OCI-LY7 (cell line): Measurements from ENCODE around the gene NFATC3. TPM values are rescaled to one million over a fixed set of nuclear protein-coding genes. Genes with fewer than 3 reads are reported as not detected.

Experiments
- Bru-seq: library from RNA; stranded (reverse); fragments of 400-500 nt; gene quantifications from one replicate; lab custom pipeline; 2021; lab: Mats Ljungman, UMichigan
- BruChase-seq, 2 experiments: library from RNA; stranded (reverse); fragments of 400-500 nt; gene quantifications; one replicate each; lab custom pipeline; 2021; lab: Mats Ljungman, UMichigan
- BruUV-seq: library from RNA; stranded (reverse); fragments of 400-500 nt; replicated peaks from 2 replicates; lab custom pipeline; 2021; lab: Mats Ljungman, UMichigan
- CTCF ChIA-PET: fragments of 300-600 bp; sonication (Branson Sonifier 250); formaldehyde crosslinking; loops from one replicate; lab custom pipeline; 2022; ENCODE audit warnings: antibody characterized with exemption; ENCODE audit not compliant: unreplicated experiment; lab: Charles Lee
- POLR2A ChIA-PET: fragments of 300-600 bp; sonication (Branson Sonifier 250); formaldehyde crosslinking; loops from one replicate; lab custom pipeline; 2022; ENCODE audit warnings: antibody characterized with exemption; lab: Charles Lee
- DNase-seq: peaks from one replicate; pipeline ENCODE4 v3.0.0-alpha.2; 2015; ENCODE audit warnings: low spot score
- H2AFZ ChIP-seq: fragments of 200-600 bp; sonication (generic), shearing (Covaris generic); 2 replicates; pipeline ENCODE4 v1.6.1; 2014; ENCODE audit warnings: mild to moderate bottlenecking, antibody characterized with exemption, low read length, moderate library complexity
- H3K27ac ChIP-seq: fragments of 200-600 bp; sonication (generic); 2 replicates; pipeline ENCODE4 v1.5.1; 2014; ENCODE audit warnings: mixed run types, low read depth, mild to moderate bottlenecking, moderate library complexity, low read length, inconsistent platforms; ENCODE audit not compliant: poor library complexity, severe bottlenecking
- H3K36me3 ChIP-seq: fragments of 200-600 bp; sonication (generic); 2 replicates; pipeline ENCODE4 v1.6.1; 2014; ENCODE audit warnings: mild to moderate bottlenecking, antibody characterized with exemption, low read length, moderate library complexity, mixed read lengths; ENCODE audit not compliant: insufficient read depth
- H3K4me1 ChIP-seq: fragments of 200-600 bp; sonication (generic); 2 replicates; pipeline ENCODE4 v1.5.1; 2014; ENCODE audit warnings: mild to moderate bottlenecking, low read length; ENCODE audit not compliant: insufficient read depth, poor library complexity, severe bottlenecking
- H3K4me2 ChIP-seq: fragments of 200-600 bp; sonication (generic); 2 replicates; pipeline ENCODE4 v1.6.1; 2014; ENCODE audit warnings: mild to moderate bottlenecking, low read length
- H3K4me3 ChIP-seq: fragments of 200-600 bp; sonication (generic); 2 replicates; pipeline ENCODE4 v1.5.1; 2014; ENCODE audit warnings: mild to moderate bottlenecking, low read depth, low read length; ENCODE audit not compliant: poor library complexity, severe bottlenecking
- H3K79me2 ChIP-seq: fragments of 200-600 bp; sonication (generic); 2 replicates; pipeline ENCODE4 v1.6.1; 2016; ENCODE audit warnings: low read depth, mild to moderate bottlenecking, low read length, moderate library complexity, mixed read lengths; ENCODE audit not compliant: insufficient read depth
- H3K9me2 ChIP-seq: fragments of 200-600 bp; sonication (generic); 2 replicates; pipeline ENCODE4 v1.6.1; 2016; ENCODE audit warnings: mild to moderate bottlenecking, low read length, mixed read lengths; ENCODE audit not compliant: insufficient read depth
- H3K9me3 ChIP-seq: fragments of 200-600 bp; sonication (generic); 2 replicates; pipeline ENCODE4 v1.6.1; 2014; ENCODE audit warnings: mild to moderate bottlenecking, mixed run types, low read length, mixed read lengths
- H4K20me1 ChIP-seq: fragments of 200-600 bp; sonication (generic); 2 replicates; pipeline ENCODE4 v1.6.1; 2014; ENCODE audit warnings: mild to moderate bottlenecking, antibody characterized with exemption, low read length, moderate library complexity, mixed read lengths; ENCODE audit not compliant: insufficient read depth
- EZH2phosphoT487 ChIP-seq: fragments of 200-600 bp; sonication (generic); IDR thresholded peaks from 2 replicates; pipeline ENCODE4 v1.6.1; 2018; ENCODE audit warnings: low read depth, borderline replicate concordance, mild to moderate bottlenecking, mixed run types, antibody characterized with exemption, low read length, moderate library complexity, mixed read lengths
- intact Hi-C: fragments of 100-400 bp; cut with micrococcal nuclease; formaldehyde crosslinking; loops from one replicate; pipeline ENCODE4 v1.10.0; 2022; ENCODE audit not compliant: unreplicated experiment
- long read RNA-seq: library from polyadenylated mRNA; stranded (forward); transcript quantifications from one replicate; pipeline ENCODE4 v2.0.0, GENCODE V29; 2022
- total RNA-seq, 2 experiments: library from RNA; depleted of rRNA in 1 of 2; stranded (reverse); fragments of >200 nt in 1 of 2; shearing (Covaris generic) in 1 of 2; gene quantifications; 2 replicates each; pipeline ENCODE4 v1.2.3, GENCODE V29; 2014 to 2022
- TF ChIP-seq, protein P1 (sequence below): fragments of 200-600 bp; sonication (generic); conservative IDR thresholded peaks from 2 replicates; pipeline ENCODE4 v1.5.1; 2014; ENCODE audit warnings: mild to moderate bottlenecking, antibody characterized with exemption, low read length, moderate library complexity, mixed read lengths

The NFATC3 gene
- 60.9 and 73.4 TPM in 2 replicates for total RNA-seq (2014; rRNA removed; shearing (Covaris generic))
- 76.0 and 91.7 TPM in 2 replicates for total RNA-seq (2022)
- percentile 87 among the genes with signal in this experiment for Bru-seq, nascent RNA
- percentile 82 among the genes with signal in this experiment for BruChase-seq, experiment 1, labeled RNA remaining after a 6-hour chase
- BruChase-seq, experiment 2, labeled RNA remaining after a 2-hour chase: percentile 87 among the genes with signal in this experiment
- long read RNA-seq, full-length matches to known transcripts: 60 of 100 reads
- long read RNA-seq, partial matches to known transcripts: 14 of 100 reads
- long read RNA-seq, other reads (novel, unspliced or antisense): 26 of 100 reads

DNA sequence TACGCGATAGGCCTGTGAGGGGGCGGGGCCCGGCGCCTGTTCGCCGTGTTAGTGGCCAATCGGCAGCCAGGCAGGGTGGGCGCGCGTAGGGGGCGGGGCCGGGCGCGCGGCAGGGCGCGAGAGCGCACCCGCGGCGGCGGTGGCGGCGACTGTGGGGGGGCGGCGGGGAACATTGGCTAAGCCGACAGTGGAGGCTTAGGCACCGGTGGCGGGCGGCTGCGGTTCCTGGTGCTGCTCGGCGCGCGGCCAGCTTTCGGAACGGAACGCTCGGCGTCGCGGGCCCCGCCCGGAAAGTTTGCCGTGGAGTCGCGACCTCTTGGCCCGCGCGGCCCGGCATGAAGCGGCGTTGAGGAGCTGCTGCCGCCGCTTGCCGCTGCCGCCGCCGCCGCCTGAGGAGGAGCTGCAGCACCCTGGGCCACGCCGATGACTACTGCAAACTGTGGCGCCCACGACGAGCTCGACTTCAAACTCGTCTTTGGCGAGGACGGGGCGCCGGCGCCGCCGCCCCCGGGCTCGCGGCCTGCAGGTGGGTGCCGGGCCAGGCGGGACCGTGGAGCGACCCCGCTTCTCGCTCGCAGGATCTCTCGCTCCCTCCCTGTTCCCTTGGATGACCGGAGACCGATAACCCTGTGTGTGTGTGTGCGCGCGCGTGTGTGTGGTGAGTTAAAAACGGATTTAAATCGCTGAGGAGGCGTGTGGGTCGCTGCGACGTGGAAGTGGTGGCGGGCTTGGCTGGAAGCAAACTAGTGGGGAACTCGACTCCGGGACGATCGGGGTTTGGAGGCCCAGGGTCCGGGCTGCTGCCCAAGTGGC lies at the start of gene NFATC3:
Gene NFATC3 (plus strand): TSS at position 112 of the 813 bp plus-strand sequence. CDS start 312 bp downstream, at position 424.
- Histone ChIP-seq H3K27ac (peak within 1 kb of the TSS; percentile 90), H2AFZ (peak within 1 kb of the TSS; percentile 92), H3K36me3 (0 out of 2 replicates have a peak, but pooled peaks cover 1% of the 10 kb centered on the region), H4K20me1 (peaks cover 29% of the 10 kb centered on the region), H3K4me1 (peaks cover 62% of the 10 kb centered on the region), H3K4me3 (peak within 1 kb of the TSS; percentile 91), H3K79me2 (peaks cover 49% of the 10 kb centered on the region), H3K4me2 (peak within 1 kb of the TSS; percentile 96), H3K9me3 (no peaks in the 10 kb centered on the region), H3K9me2 (no peaks in the 10 kb centered on the region)
- ChIA-PET CTCF (interaction anchor here (0.9 to 5.4 kb wide), 3 partner anchors 8 to 15 kb away, joined by 4 to 34 read pairs (median 21); no protein-coding TSS in a partner anchor), POLR2A (interaction anchor here (0.5 to 4.0 kb wide), 19 partner anchors 11 to 568 kb away, joined by 3 to 53 read pairs (median 4); partner anchors contain the start of genes DDX28 and DUS2)
- no TSS peak for BruUV-seq
- TF ChIP-seq EZH2phosphoT487: no peak
- TF ChIP-seq, protein P1, sequence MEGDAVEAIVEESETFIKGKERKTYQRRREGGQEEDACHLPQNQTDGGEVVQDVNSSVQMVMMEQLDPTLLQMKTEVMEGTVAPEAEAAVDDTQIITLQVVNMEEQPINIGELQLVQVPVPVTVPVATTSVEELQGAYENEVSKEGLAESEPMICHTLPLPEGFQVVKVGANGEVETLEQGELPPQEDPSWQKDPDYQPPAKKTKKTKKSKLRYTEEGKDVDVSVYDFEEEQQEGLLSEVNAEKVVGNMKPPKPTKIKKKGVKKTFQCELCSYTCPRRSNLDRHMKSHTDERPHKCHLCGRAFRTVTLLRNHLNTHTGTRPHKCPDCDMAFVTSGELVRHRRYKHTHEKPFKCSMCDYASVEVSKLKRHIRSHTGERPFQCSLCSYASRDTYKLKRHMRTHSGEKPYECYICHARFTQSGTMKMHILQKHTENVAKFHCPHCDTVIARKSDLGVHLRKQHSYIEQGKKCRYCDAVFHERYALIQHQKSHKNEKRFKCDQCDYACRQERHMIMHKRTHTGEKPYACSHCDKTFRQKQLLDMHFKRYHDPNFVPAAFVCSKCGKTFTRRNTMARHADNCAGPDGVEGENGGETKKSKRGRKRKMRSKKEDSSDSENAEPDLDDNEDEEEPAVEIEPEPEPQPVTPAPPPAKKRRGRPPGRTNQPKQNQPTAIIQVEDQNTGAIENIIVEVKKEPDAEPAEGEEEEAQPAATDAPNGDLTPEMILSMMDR: no peak
- DNase-seq: peak; percentile 98
- intact Hi-C loops: loop anchor here (10.0 kb wide), 1 partner anchor 521 kb away; the partner anchor contains the start of gene CTCF

DNA sequence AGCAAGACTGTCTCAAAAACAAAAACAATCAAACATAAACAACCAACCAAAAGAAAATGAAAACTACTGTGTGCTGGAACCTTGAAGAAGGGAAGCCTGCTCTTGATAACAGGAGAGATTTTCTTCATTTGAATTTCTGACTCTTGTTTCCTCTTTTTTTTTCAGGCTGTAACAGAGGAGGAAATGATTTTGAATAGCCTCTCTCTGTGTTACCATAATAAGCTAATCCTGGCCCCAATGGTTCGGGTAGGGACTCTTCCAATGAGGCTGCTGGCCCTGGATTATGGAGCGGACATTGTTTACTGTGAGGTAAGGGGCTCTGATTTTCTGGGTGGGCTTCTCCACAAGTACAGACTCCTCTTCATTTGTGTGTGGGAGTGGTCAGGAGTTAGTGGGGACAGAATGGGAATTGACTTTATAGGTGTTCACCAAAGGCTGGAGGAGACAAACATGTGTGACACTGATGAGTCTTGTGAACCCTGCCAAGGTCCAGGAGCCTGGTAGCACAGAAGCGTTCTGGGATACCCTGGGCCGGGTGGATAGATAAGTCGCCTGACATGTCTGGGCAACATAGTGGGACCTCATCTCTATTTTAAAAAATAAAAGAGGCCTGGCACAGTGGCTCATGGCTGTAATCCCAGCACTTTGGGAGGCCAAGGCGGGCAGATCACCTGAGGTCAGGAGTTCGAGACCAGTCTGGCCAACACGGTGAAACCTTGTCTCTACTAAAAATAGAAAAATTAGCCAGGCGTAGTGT lies 47.2 kb upstream of the NFATC3 start:
- POLR2A ChIA-PET: interaction anchor here (0.7 to 1.4 kb wide), 9 partner anchors 10 to 521 kb away, joined by 3 to 6 read pairs (median 3); partner anchors contain the start of genes DDX28 and DUS2
- H3K4me1 ChIP-seq: peaks cover 39% of the 10 kb centered on the region
- intact Hi-C loops: no loop called here

More for the DNA sequence above, 47.2 kb upstream of the NFATC3 start:
- Histone ChIP-seq H3K4me2 (peak overlapping the region; percentile 80), H4K20me1 (0 out of 2 replicates have a peak, but pooled peaks cover 4% of the 10 kb centered on the region), H2AFZ (peak overlapping the region; percentile 51; the same call in 1 of the 2 replicates), H3K9me3 (no peaks in the 10 kb centered on the region), H3K36me3 (peaks cover 26% of the 10 kb centered on the region), H3K9me2 (no peaks in the 10 kb centered on the region), H3K4me3 (peak overlapping the region; percentile 58), H3K27ac (peak overlapping the region; percentile 81), H3K79me2 (no peaks in the 10 kb centered on the region)
- no peak for TF ChIP-seq EZH2phosphoT487
- TF ChIP-seq, protein P1: no peak
- peak; percentile 73 for DNase-seq
- BruUV-seq: no TSS peak
- CTCF ChIA-PET: interaction anchor here (0.6 to 1.3 kb wide), 2 partner anchors 15 to 215 kb away, joined by 3 read pairs; partner anchors contain the start of genes DDX28 and DUS2
